Glutamatergic neuron (in vitro differentiated cells): ENCODE measurements around the gene RALB. TPM values are rescaled to one million over a fixed set of nuclear protein-coding genes. Genes with fewer than 3 reads are reported as not detected.
"Not testable (repeated sequence)": the region's sequence is repeated elsewhere in the genome, so short reads cannot be mapped to it uniquely, and the experiment has no call there.

ENCODE experiments used
- DNase-seq: peaks from one replicate; pipeline ENCODE4 v3.0.0; 2022
- H3K27ac Mint-ChIP-seq: one replicate; pipeline ENCODE4 v1.8.0; 2020; ENCODE audit warnings: mild to moderate bottlenecking, mixed read lengths, inconsistent platforms; ENCODE audit not compliant: unreplicated experiment
- H3K27me3 Mint-ChIP-seq: one replicate; pipeline ENCODE4 v1.8.0; 2020; ENCODE audit warnings: mild to moderate bottlenecking, moderate library complexity, mixed read lengths, inconsistent platforms; ENCODE audit not compliant: unreplicated experiment
- H3K36me3 Mint-ChIP-seq: one replicate; pipeline ENCODE4 v1.8.0; 2020; ENCODE audit warnings: mild to moderate bottlenecking, mixed read lengths, inconsistent platforms; ENCODE audit not compliant: unreplicated experiment
- H3K4me1 Mint-ChIP-seq: one replicate; pipeline ENCODE4 v1.8.0; 2020; ENCODE audit warnings: mild to moderate bottlenecking, low read depth, mixed read lengths, inconsistent platforms; ENCODE audit not compliant: unreplicated experiment
- H3K4me3 Mint-ChIP-seq: one replicate; pipeline ENCODE4 v1.8.0; 2020; ENCODE audit warnings: mild to moderate bottlenecking, mixed read lengths, inconsistent platforms; ENCODE audit not compliant: unreplicated experiment
- H3K9me3 Mint-ChIP-seq: one replicate; pipeline ENCODE4 v1.8.0; 2020; ENCODE audit warnings: mild to moderate bottlenecking, moderate library complexity, mixed read lengths, inconsistent platforms; ENCODE audit not compliant: unreplicated experiment
- CTCF ChIP-seq: fragments of 200-600 bp; sonication (generic); IDR thresholded peaks from one replicate; pipeline ENCODE4 v1.5.0; 2021; ENCODE audit not compliant: partially characterized antibody, unreplicated experiment
- total RNA-seq: library from RNA; stranded (reverse); fragmentation: NEBNext Ultra II Directional; extraction: Animal tissue kit (Norgen Biotek cat#: 25700); gene quantifications from one replicate; pipeline ENCODE4 v1.2.1, GENCODE V29; 2021; ENCODE audit not compliant: unreplicated experiment

The RALB gene
- total RNA-seq, 1 donor from 2014 or later: 16.4 TPM

GRCh38 chr2:120256651-120257000, 4.0 kb downstream of the RALB start:
- H3K27ac Mint-ChIP-seq: no peak overlapping the region
- H3K9me3 Mint-ChIP-seq: peaks cover 12% of the 10 kb centered on the region
- no peak for DNase-seq
- H3K27me3 Mint-ChIP-seq: peaks cover 7% of the 10 kb centered on the region
- no peak overlapping the region for H3K4me3 Mint-ChIP-seq
- peaks cover 5% of the 10 kb centered on the region for H3K36me3 Mint-ChIP-seq
- peaks cover 12% of the 10 kb centered on the region for H3K4me1 Mint-ChIP-seq
- TF ChIP-seq CTCF: no peak

GRCh38 chr2:120257522-120257921, 4.9 kb downstream of the RALB start:
- peaks cover 5% of the 10 kb centered on the region for H3K27me3 Mint-ChIP-seq
- no peak for TF ChIP-seq CTCF
- H3K4me3 Mint-ChIP-seq: no peak overlapping the region
- H3K27ac Mint-ChIP-seq: no peak overlapping the region
- peaks cover 12% of the 10 kb centered on the region for H3K9me3 Mint-ChIP-seq
- peaks cover 9% of the 10 kb centered on the region for H3K4me1 Mint-ChIP-seq
- no peak for DNase-seq
- H3K36me3 Mint-ChIP-seq: peaks cover 5% of the 10 kb centered on the region

GRCh38 chr2:120258196-120258595, 5.5 kb downstream of the RALB start:
- Mint-ChIP-seq H3K27me3 (peaks cover 5% of the 10 kb centered on the region), H3K27ac (no peak overlapping the region), H3K36me3 (peaks cover 5% of the 10 kb centered on the region), H3K9me3 (peaks cover 12% of the 10 kb centered on the region), H3K4me3 (no peak overlapping the region), H3K4me1 (peaks cover 9% of the 10 kb centered on the region)
- DNase-seq: no peak
- TF ChIP-seq CTCF: no peak

- not testable (repeated sequence) for H3K27me3 Mint-ChIP-seq, H3K27ac Mint-ChIP-seq
Observed at GRCh38 chr2:120259939-120260338, 7.3 kb downstream of the RALB start.

GRCh38 chr2:120260736-120261135, 8.1 kb downstream of the RALB start:
- no peak for TF ChIP-seq CTCF
- H3K4me1 Mint-ChIP-seq: no peaks in the 10 kb centered on the region
- peaks cover 2% of the 10 kb centered on the region for H3K27me3 Mint-ChIP-seq
- no peak overlapping the region for H3K27ac Mint-ChIP-seq
- DNase-seq: no peak
- no peak overlapping the region for H3K4me3 Mint-ChIP-seq
- H3K9me3 Mint-ChIP-seq: peaks cover 8% of the 10 kb centered on the region
- peaks cover 5% of the 10 kb centered on the region for H3K36me3 Mint-ChIP-seq

More at GRCh38 chr2:120259939-120260338, 7.3 kb downstream of the RALB start:
- H3K36me3 Mint-ChIP-seq, H3K9me3 Mint-ChIP-seq, H3K4me3 Mint-ChIP-seq, H3K4me1 Mint-ChIP-seq, DNase-seq: not testable (repeated sequence)
